Ovary (tissue), 3 donors: ENCODE results near the gene ATP6V1G1.

Experiments
- CTCF ChIP-seq, 3 donors: fragments of 450-650 bp in 2 of 3; fragments of 200-600 bp in 1 of 3; IDR thresholded peaks; one replicate each; pipeline versions ENCODE4 v1.5.1 to v1.8.0; 2016 to 2022; ENCODE audit warnings: antibody characterized with exemption in 3 of 3, mild to moderate bottlenecking in 1 of 3
- EP300 ChIP-seq: sonication (generic); formaldehyde crosslinking; IDR thresholded peaks from one replicate; pipeline ENCODE4 v1.6.1; 2017; ENCODE audit warnings: antibody characterized with exemption
- POLR2A ChIP-seq: fragments of 450-650 bp; IDR thresholded peaks from one replicate; pipeline ENCODE4 v1.6.1; 2017; ENCODE audit warnings: antibody characterized with exemption, mild to moderate bottlenecking, moderate library complexity
- donor health status: DM: no; HTN: no; CAD: no.

- TF ChIP-seq CTCF (IDR thresholded peaks at IDR 0.05) (no peak), POLR2A (no peak), EP300 (no peak)
Observed at GRCh38 chr9:114616684-114617520, 29.3 kb downstream of the ATP6V1G1 start.
